ENCODE data around the gene PEPD. TPM values are rescaled to one million over a fixed set of nuclear protein-coding genes. Genes with fewer than 3 reads are reported as not detected.

The PEPD gene
- total and polyA plus RNA-seq, 2 experiments from 2014 or later: 141 to 175 TPM

- Histone ChIP-seq H3K4me2 (no peak overlapping the region), H3K4me1 (ENCODE audit: insufficient read depth) (peaks cover 4% of the 10 kb centered on the region), H3K4me3 (no peak overlapping the region), H3K79me2 (no peaks in the 10 kb centered on the region), H3K9me2 (replicated peaks; ENCODE audit: insufficient read depth) (no peaks in the 10 kb centered on the region), H3K27me3 (no peaks in the 10 kb centered on the region), H3K27ac (no peak overlapping the region), H4K20me1 (ENCODE audit: insufficient read depth, poor library complexity, severe bottlenecking) (no peaks in the 10 kb centered on the region), H3K36me3 (replicated peaks; ENCODE audit: insufficient read depth, low read depth) (no peaks in the 10 kb centered on the region), H3K9me3 (ENCODE audit: low read depth) (no peaks in the 10 kb centered on the region), H2AFZ (no peak overlapping the region)
- DNase-seq (ENCODE audit: low spot score): no peak
- WGBS (ENCODE audit: low lambda C conversion rate, missing lambda C conversion rate): 92% methylated on average over 23 of the region's 23 CpGs
- TF ChIP-seq EZH2 (IDR thresholded peaks at IDR 0.05; ENCODE audit: borderline replicate concordance) (no peak), EZH2phosphoT487 (IDR thresholded peaks at IDR 0.05; ENCODE audit: low read depth, severe bottlenecking, unreplicated experiment) (no peak), CTCF (IDR thresholded peaks at IDR 0.05; ENCODE audit: poor library complexity) (no peak)
Measured at GRCh38 chr19:33459222-33460090, 62.1 kb downstream of the PEPD start.

GRCh38 chr19:33458807-33459206, 62.8 kb downstream of the PEPD start:
- Histone ChIP-seq H3K9me2 (replicated peaks; ENCODE audit: insufficient read depth) (no peaks in the 10 kb centered on the region), H2AFZ (no peak overlapping the region), H3K36me3 (replicated peaks; ENCODE audit: insufficient read depth, low read depth) (no peaks in the 10 kb centered on the region), H3K4me3 (no peak overlapping the region), H4K20me1 (ENCODE audit: insufficient read depth, poor library complexity, severe bottlenecking) (no peaks in the 10 kb centered on the region), H3K27ac (no peak overlapping the region), H3K9me3 (ENCODE audit: low read depth) (no peaks in the 10 kb centered on the region), H3K4me1 (ENCODE audit: insufficient read depth) (peaks cover 4% of the 10 kb centered on the region), H3K4me2 (no peak overlapping the region), H3K79me2 (no peaks in the 10 kb centered on the region), H3K27me3 (no peaks in the 10 kb centered on the region)
- 91% methylated on average over 12 of the region's 12 CpGs for WGBS (ENCODE audit: low lambda C conversion rate, missing lambda C conversion rate)
- no peak for TF ChIP-seq CTCF (IDR thresholded peaks at IDR 0.05; ENCODE audit: poor library complexity)
- TF ChIP-seq EZH2phosphoT487 (IDR thresholded peaks at IDR 0.05; ENCODE audit: low read depth, severe bottlenecking, unreplicated experiment): no peak
- TF ChIP-seq EZH2 (IDR thresholded peaks at IDR 0.05; ENCODE audit: borderline replicate concordance): no peak
- no peak for DNase-seq (ENCODE audit: low spot score)

- Histone ChIP-seq H3K4me1 (ENCODE audit: insufficient read depth) (peaks cover 4% of the 10 kb centered on the region), H3K4me2 (no peak overlapping the region), H3K27ac (no peak overlapping the region), H3K27me3 (no peaks in the 10 kb centered on the region), H3K79me2 (no peaks in the 10 kb centered on the region), H3K9me3 (ENCODE audit: low read depth) (no peaks in the 10 kb centered on the region), H2AFZ (no peak overlapping the region), H3K4me3 (no peak overlapping the region), H4K20me1 (ENCODE audit: insufficient read depth, poor library complexity, severe bottlenecking) (no peaks in the 10 kb centered on the region), H3K9me2 (replicated peaks; ENCODE audit: insufficient read depth) (no peaks in the 10 kb centered on the region), H3K36me3 (replicated peaks; ENCODE audit: insufficient read depth, low read depth) (no peaks in the 10 kb centered on the region)
- TF ChIP-seq CTCF (IDR thresholded peaks at IDR 0.05; ENCODE audit: poor library complexity) (no peak), EZH2 (IDR thresholded peaks at IDR 0.05; ENCODE audit: borderline replicate concordance) (no peak), EZH2phosphoT487 (IDR thresholded peaks at IDR 0.05; ENCODE audit: low read depth, severe bottlenecking, unreplicated experiment) (no peak)
- no peak for DNase-seq (ENCODE audit: low spot score)
- WGBS (ENCODE audit: low lambda C conversion rate, missing lambda C conversion rate): 92% methylated on average over 8 of the region's 8 CpGs
Measured at GRCh38 chr19:33458171-33458633, 63.4 kb downstream of the PEPD start.

Measured in hepatocyte (in vitro differentiated cells).